Lower leg skin (tissue), 4 donors: Measurements from ENCODE around the gene LSM2. TPM values are rescaled to one million over a fixed set of nuclear protein-coding genes. Genes with fewer than 3 reads are reported as not detected.
"Not testable (repeated sequence)": the region's sequence is repeated elsewhere in the genome, so short reads cannot be mapped to it uniquely, and the experiment has no call there.

Experiments
- DNase-seq, 2 donors: peaks; one replicate each; pipeline ENCODE4 v3.0.0-alpha.2; 2019; ENCODE audit warnings: low spot score in 2 of 2
- H3K4me3 ChIP-seq: fragments of 200-600 bp; sonication (generic); 2 replicates; pipeline ENCODE4 v1.5.1; 2017; ENCODE audit warnings: mild to moderate bottlenecking, low read depth; ENCODE audit not compliant: poor library complexity, severe bottlenecking
- CTCF ChIP-seq, 3 donors: fragments of 450-650 bp; IDR thresholded peaks; one replicate each; pipeline ENCODE4 v1.5.1; 2016; ENCODE audit warnings: antibody characterized with exemption in 3 of 3, mild to moderate bottlenecking in 3 of 3, moderate library complexity in 2 of 3
- POLR2A ChIP-seq, 2 donors: fragments of 450-650 bp; IDR thresholded peaks; one replicate each; pipeline ENCODE4 v1.6.1; 2016 to 2017; ENCODE audit warnings: antibody characterized with exemption in 2 of 2, mild to moderate bottlenecking in 1 of 2, moderate library complexity in 1 of 2
- WGBS, 2 donors: methylation state at CpG; one replicate each; pipeline ENCODE4 v1.1.5; 2018; 5-methylcytosine and 5-hydroxymethylcytosine counted together
- intact Hi-C: fragments of 100-400 bp; cut with DNase I; formaldehyde crosslinking; loops from one replicate; pipeline ENCODE4 v1.15.0; 2023; ENCODE audit warnings: low total_unique reads
- total RNA-seq, 4 donors: library from RNA; depleted of rRNA; stranded (reverse); fragments of >200 nt; gene quantifications; one replicate each; pipeline ENCODE4 v1.1.0, GENCODE V29; 2016

LSM2 gene
- total RNA-seq, result 10 to 100 TPM; 24.7 to 34.5 (median 28.7) TPM

GRCh38 chr6:31806470-31807272, at the start of gene LSM2:
TSS of gene LSM2 (minus strand) at chr6:31806966. CDS start at chr6:31806757, 209 bp downstream.
- TF ChIP-seq POLR2A (IDR thresholded peaks at IDR 0.05), result peak in 1 of 2 donors; percentile 30
- peak in 1 of 3 donors; percentile 39 for TF ChIP-seq CTCF (IDR thresholded peaks at IDR 0.05)
- intact Hi-C loops, result no loop called here
- WGBS, 2 donors, result 0% methylated on average over 35 to 51 of the region's 51 CpGs
- H3K4me3 ChIP-seq, result peak within 1 kb of the TSS; percentile 60
- DNase-seq, result peak; percentile 97 to 99

- intact Hi-C loops, H3K4me3 ChIP-seq, DNase-seq: not testable (repeated sequence)
- 88 to 90% methylated on average over 16 to 29 of the region's 35 CpGs for WGBS, 2 donors
These were observed 45.4 kb upstream of the LSM2 start for GRCh38 chr6:31851980-31852718.

- TF ChIP-seq CTCF (IDR thresholded peaks at IDR 0.05), result no peak
- TF ChIP-seq POLR2A (IDR thresholded peaks at IDR 0.05), result no peak
- DNase-seq, result no peak
- intact Hi-C loops, result no loop called here
- H3K4me3 ChIP-seq, result no peak overlapping the region
- WGBS, 2 donors, result 71 to 75% methylated on average over 2 of the region's 2 CpGs
These were observed 44.7 kb upstream of the LSM2 start for GRCh38 chr6:31851485-31851832.

GRCh38 chr6:31850765-31851484, 44.2 kb upstream of the LSM2 start:
- TF ChIP-seq POLR2A (IDR thresholded peaks at IDR 0.05), result no peak
- TF ChIP-seq CTCF (IDR thresholded peaks at IDR 0.05), result no peak
- no peak overlapping the region for H3K4me3 ChIP-seq
- intact Hi-C loops, result no loop called here
- 92 to 96% methylated on average over 2 of the region's 2 CpGs for WGBS, 2 donors
- DNase-seq, result no peak

- no peak for TF ChIP-seq CTCF (IDR thresholded peaks at IDR 0.05)
- no peak for TF ChIP-seq POLR2A (IDR thresholded peaks at IDR 0.05)
- 90 to 91% methylated on average over 2 of the region's 2 CpGs for WGBS, 2 donors
- intact Hi-C loops, result no loop called here
- no peak overlapping the region for H3K4me3 ChIP-seq
- DNase-seq, result no peak
These were observed 40.7 kb upstream of the LSM2 start for GRCh38 chr6:31847276-31847978.
